DOHH2 (cell line): ENCODE measurements around the gene ASIC3.

Source experiments
- CTCF ChIP-seq: fragments of 200-600 bp; sonication (generic); IDR thresholded peaks from one replicate; pipeline ENCODE4 v1.5.1; 2014; ENCODE audit warnings: antibody characterized with exemption, mild to moderate bottlenecking, low read depth, low read length; ENCODE audit not compliant: poor library complexity, severe bottlenecking
- EZH2phosphoT487 ChIP-seq: fragments of 200-600 bp; sonication (generic); IDR thresholded peaks from 2 replicates; pipeline ENCODE4 v1.6.1; 2017; ENCODE audit warnings: borderline replicate concordance, mild to moderate bottlenecking, antibody characterized with exemption, low read length, moderate library complexity, mixed read lengths

GRCh38 chr7:151081170-151082101, 33.1 kb downstream of the ASIC3 start:
- TF ChIP-seq CTCF, result no peak
- no peak for TF ChIP-seq EZH2phosphoT487
